ENCODE measurements around the gene DEPDC1.

The DEPDC1 gene

GRCh38 chr1:68448365-68448764 is 48.5 kb downstream of the DEPDC1 start:
- Histone ChIP-seq H3K23ac (ENCODE audit: low read length) (no peak overlapping the region), H3K79me1 (ENCODE audit: low read length) (no peaks in the 10 kb centered on the region), H3K4me2 (ENCODE audit: low read length) (no peak overlapping the region), H2BK5ac (ENCODE audit: low read depth, low read length, poor library complexity) (no peak overlapping the region), H3K14ac (ENCODE audit: low read length) (no peak overlapping the region), H4K8ac (ENCODE audit: low read depth, low read length) (no peak overlapping the region), H3K9ac (ENCODE audit: low read length) (no peak overlapping the region), H2AK5ac (ENCODE audit: low read length) (no peak overlapping the region), H3K27ac (ENCODE audit: low read depth, low read length) (no peak overlapping the region), H2AFZ (ENCODE audit: insufficient read depth, low read length, poor library complexity) (no peak overlapping the region), H3K4ac (ENCODE audit: low read depth, low read length) (no peak overlapping the region), H4K12ac (ENCODE audit: low read depth, low read length) (no peak overlapping the region), H3K9me3 (ENCODE audit: insufficient read depth, low read depth, low read length) (no peaks in the 10 kb centered on the region), H3K79me2 (ENCODE audit: control insufficient read depth, insufficient read depth, low read length, poor library complexity) (no peaks in the 10 kb centered on the region), H3K18ac (ENCODE audit: low read length) (no peak overlapping the region), H2BK12ac (ENCODE audit: low read length) (no peak overlapping the region), H4K91ac (ENCODE audit: low read depth, low read length) (no peak overlapping the region), H3K27me3 (ENCODE audit: insufficient read depth, low read length) (no peaks in the 10 kb centered on the region), H2BK120ac (ENCODE audit: insufficient read depth, low read length, poor library complexity) (no peak overlapping the region), H3K4me3 (ENCODE audit: low read depth, low read length) (no peak overlapping the region), H3K36me3 (ENCODE audit: control insufficient read depth in 1 of 2, insufficient read depth in 2 of 2, low read length in 2 of 2) (no peaks in the 10 kb centered on the region), H3K4me1 (ENCODE audit: control insufficient read depth in 1 of 2, insufficient read depth in 2 of 2, low read length in 2 of 2) (no peaks in the 10 kb centered on the region)
- no CpG with 5 or more reads among the region's 7 CpGs for WGBS (ENCODE audit: extremely low coverage, insufficient coverage, insufficient read length)
- no peak for DNase-seq

DNA sequence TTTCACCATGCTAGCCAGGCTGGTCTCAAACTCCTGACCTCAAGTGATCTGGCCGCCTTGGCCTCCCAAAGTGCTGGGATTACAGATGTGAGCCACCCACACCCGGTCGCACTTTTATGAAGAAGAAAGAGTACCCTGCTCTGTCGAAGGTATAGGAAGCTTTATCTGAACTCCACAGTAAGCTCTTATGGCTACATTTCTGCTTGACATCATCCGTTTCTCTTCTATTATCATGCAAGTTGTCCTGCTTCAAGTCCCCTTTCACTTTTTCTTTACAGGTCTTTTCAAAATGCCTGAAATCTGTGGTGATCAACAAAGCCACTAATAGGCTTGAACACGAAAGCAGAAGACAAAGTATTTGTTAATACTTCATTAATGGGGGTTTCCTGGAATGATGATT is 51.2 kb downstream of the DEPDC1 start:
- no peak overlapping the region for H2BK12ac ChIP-seq (ENCODE audit: low read length)
- no peak for DNase-seq
- no peak overlapping the region for H2AFZ ChIP-seq (ENCODE audit: insufficient read depth, low read length, poor library complexity)
- H3K4ac ChIP-seq (ENCODE audit: low read depth, low read length), result no peak overlapping the region
- no peak overlapping the region for H2AK5ac ChIP-seq (ENCODE audit: low read length)
- H2BK5ac ChIP-seq (ENCODE audit: low read depth, low read length, poor library complexity), result no peak overlapping the region
- no peak overlapping the region for H3K9ac ChIP-seq (ENCODE audit: low read length)
- no peak overlapping the region for H4K8ac ChIP-seq (ENCODE audit: low read depth, low read length)
- no peak overlapping the region for H3K14ac ChIP-seq (ENCODE audit: low read length)
- H2BK120ac ChIP-seq (ENCODE audit: insufficient read depth, low read length, poor library complexity), result no peak overlapping the region
- H4K91ac ChIP-seq (ENCODE audit: low read depth, low read length), result no peak overlapping the region
- H3K36me3 ChIP-seq (ENCODE audit: control insufficient read depth in 1 of 2, insufficient read depth in 2 of 2, low read length in 2 of 2), result no peaks in the 10 kb centered on the region
- H3K18ac ChIP-seq (ENCODE audit: low read length), result no peak overlapping the region
- no peak overlapping the region for H3K4me3 ChIP-seq (ENCODE audit: low read depth, low read length)
- WGBS (ENCODE audit: extremely low coverage, insufficient coverage, insufficient read length), result no CpG with 5 or more reads among the region's 6 CpGs
- H3K27me3 ChIP-seq (ENCODE audit: insufficient read depth, low read length), result no peaks in the 10 kb centered on the region
- no peak overlapping the region for H3K4me2 ChIP-seq (ENCODE audit: low read length)
- H3K9me3 ChIP-seq (ENCODE audit: insufficient read depth, low read depth, low read length), result no peaks in the 10 kb centered on the region
- no peak overlapping the region for H4K12ac ChIP-seq (ENCODE audit: low read depth, low read length)
- H3K27ac ChIP-seq (ENCODE audit: low read depth, low read length), result no peak overlapping the region
- H3K23ac ChIP-seq (ENCODE audit: low read length), result no peak overlapping the region
- H3K79me2 ChIP-seq (ENCODE audit: control insufficient read depth, insufficient read depth, low read length, poor library complexity), result no peaks in the 10 kb centered on the region
- H3K79me1 ChIP-seq (ENCODE audit: low read length), result no peaks in the 10 kb centered on the region
- no peaks in the 10 kb centered on the region for H3K4me1 ChIP-seq (ENCODE audit: control insufficient read depth in 1 of 2, insufficient read depth in 2 of 2, low read length in 2 of 2)

- Histone ChIP-seq H3K14ac (ENCODE audit: low read length) (no peak overlapping the region), H4K12ac (ENCODE audit: low read depth, low read length) (no peak overlapping the region), H3K9ac (ENCODE audit: low read length) (no peak overlapping the region), H3K79me2 (ENCODE audit: control insufficient read depth, insufficient read depth, low read length, poor library complexity) (no peaks in the 10 kb centered on the region), H2BK5ac (ENCODE audit: low read depth, low read length, poor library complexity) (no peak overlapping the region), H2BK120ac (ENCODE audit: insufficient read depth, low read length, poor library complexity) (no peak overlapping the region), H3K23ac (ENCODE audit: low read length) (no peak overlapping the region), H3K27ac (ENCODE audit: low read depth, low read length) (no peak overlapping the region), H2AFZ (ENCODE audit: insufficient read depth, low read length, poor library complexity) (no peak overlapping the region), H3K9me3 (ENCODE audit: insufficient read depth, low read depth, low read length) (no peaks in the 10 kb centered on the region), H3K4ac (ENCODE audit: low read depth, low read length) (no peak overlapping the region), H3K36me3 (ENCODE audit: control insufficient read depth in 1 of 2, insufficient read depth in 2 of 2, low read length in 2 of 2) (no peaks in the 10 kb centered on the region), H3K79me1 (ENCODE audit: low read length) (no peaks in the 10 kb centered on the region), H4K8ac (ENCODE audit: low read depth, low read length) (no peak overlapping the region), H3K4me1 (ENCODE audit: control insufficient read depth in 1 of 2, insufficient read depth in 2 of 2, low read length in 2 of 2) (no peaks in the 10 kb centered on the region), H2BK12ac (ENCODE audit: low read length) (no peak overlapping the region), H3K18ac (ENCODE audit: low read length) (no peak overlapping the region), H3K4me2 (ENCODE audit: low read length) (no peak overlapping the region), H3K4me3 (ENCODE audit: low read depth, low read length) (no peak overlapping the region), H4K91ac (ENCODE audit: low read depth, low read length) (no peak overlapping the region), H3K27me3 (ENCODE audit: insufficient read depth, low read length) (no peaks in the 10 kb centered on the region), H2AK5ac (ENCODE audit: low read length) (no peak overlapping the region)
- DNase-seq, result peak; percentile 80 to 96
- no CpG with 5 or more reads among the region's 5 CpGs for WGBS (ENCODE audit: extremely low coverage, insufficient coverage, insufficient read length)
These were observed 53.9 kb downstream of the DEPDC1 start for GRCh38 chr1:68442822-68443556.

DNA sequence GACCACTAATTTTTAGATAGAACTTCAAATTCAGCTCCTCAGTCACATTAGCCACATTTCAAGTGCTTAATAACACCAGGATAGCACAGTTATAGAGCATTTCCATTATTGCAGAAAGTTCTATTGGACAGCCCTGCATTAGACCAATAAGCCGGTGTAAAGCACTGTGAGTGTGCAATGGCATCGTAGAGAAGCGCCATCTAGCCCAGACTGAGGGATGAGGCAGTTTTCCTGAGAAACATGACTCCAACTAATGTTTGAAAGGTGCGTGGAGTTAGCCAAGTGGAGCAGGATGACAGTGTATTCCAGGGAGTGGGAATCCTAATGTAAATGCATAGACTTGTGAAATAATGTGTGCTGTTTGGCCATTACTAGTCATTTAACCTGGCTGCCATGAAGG is 54.9 kb downstream of the DEPDC1 start:
- no peak overlapping the region for H3K23ac ChIP-seq (ENCODE audit: low read length)
- H3K18ac ChIP-seq (ENCODE audit: low read length), result no peak overlapping the region
- no peaks in the 10 kb centered on the region for H3K27me3 ChIP-seq (ENCODE audit: insufficient read depth, low read length)
- H3K4me3 ChIP-seq (ENCODE audit: low read depth, low read length), result no peak overlapping the region
- no peak overlapping the region for H3K4ac ChIP-seq (ENCODE audit: low read depth, low read length)
- H2BK12ac ChIP-seq (ENCODE audit: low read length), result no peak overlapping the region
- no peak for DNase-seq
- H4K12ac ChIP-seq (ENCODE audit: low read depth, low read length), result no peak overlapping the region
- no peak overlapping the region for H4K91ac ChIP-seq (ENCODE audit: low read depth, low read length)
- no peak overlapping the region for H3K27ac ChIP-seq (ENCODE audit: low read depth, low read length)
- H2BK120ac ChIP-seq (ENCODE audit: insufficient read depth, low read length, poor library complexity), result no peak overlapping the region
- H2BK5ac ChIP-seq (ENCODE audit: low read depth, low read length, poor library complexity), result no peak overlapping the region
- no CpG with 5 or more reads among the region's 4 CpGs for WGBS (ENCODE audit: extremely low coverage, insufficient coverage, insufficient read length)
- H3K9me3 ChIP-seq (ENCODE audit: insufficient read depth, low read depth, low read length), result no peaks in the 10 kb centered on the region
- H4K8ac ChIP-seq (ENCODE audit: low read depth, low read length), result no peak overlapping the region
- H3K14ac ChIP-seq (ENCODE audit: low read length), result no peak overlapping the region
- H3K79me1 ChIP-seq (ENCODE audit: low read length), result no peaks in the 10 kb centered on the region
- H3K4me1 ChIP-seq (ENCODE audit: control insufficient read depth in 1 of 2, insufficient read depth in 2 of 2, low read length in 2 of 2), result no peaks in the 10 kb centered on the region
- H3K9ac ChIP-seq (ENCODE audit: low read length), result no peak overlapping the region
- H2AFZ ChIP-seq (ENCODE audit: insufficient read depth, low read length, poor library complexity), result no peak overlapping the region
- no peaks in the 10 kb centered on the region for H3K36me3 ChIP-seq (ENCODE audit: control insufficient read depth in 1 of 2, insufficient read depth in 2 of 2, low read length in 2 of 2)
- H2AK5ac ChIP-seq (ENCODE audit: low read length), result no peak overlapping the region
- no peak overlapping the region for H3K4me2 ChIP-seq (ENCODE audit: low read length)
- no peaks in the 10 kb centered on the region for H3K79me2 ChIP-seq (ENCODE audit: control insufficient read depth, insufficient read depth, low read length, poor library complexity)
